H9 (cell line): ENCODE measurements around the gene ZMIZ1. TPM values are rescaled to one million over a fixed set of nuclear protein-coding genes. Genes with fewer than 3 reads are reported as not detected.

Experiments used
- DNase-seq: peaks from one replicate; pipeline ENCODE4 v3.0.0-alpha.2; 2017
- H2AFZ ChIP-seq: one replicate; pipeline ENCODE4 v1.6.1; 2013; ENCODE audit warnings: mild to moderate bottlenecking, low read length, control low read depth, moderate library complexity
- H2AK5ac ChIP-seq: 2 replicates; pipeline ENCODE4 v1.6.1; 2013; ENCODE audit warnings: low read length, control low read depth, mixed read lengths; ENCODE audit not compliant: insufficient read length
- H2BK120ac ChIP-seq: one replicate; pipeline ENCODE4 v1.6.1; 2013; ENCODE audit warnings: low read depth, mild to moderate bottlenecking, low read length, control low read depth, inconsistent platforms; ENCODE audit not compliant: poor library complexity, severe bottlenecking
- H2BK12ac ChIP-seq: 2 replicates; pipeline ENCODE4 v1.6.1; 2013; ENCODE audit warnings: low read length, control low read depth, mixed read lengths, low read depth; ENCODE audit not compliant: insufficient read length
- H2BK15ac ChIP-seq: 2 replicates; pipeline ENCODE4 v1.6.1; 2013; ENCODE audit warnings: low read depth, low read length, control low read depth
- H2BK20ac ChIP-seq: one replicate; pipeline ENCODE4 v1.6.1; 2013; ENCODE audit warnings: low read depth, mild to moderate bottlenecking, low read length, control low read depth, inconsistent platforms; ENCODE audit not compliant: poor library complexity, severe bottlenecking
- H2BK5ac ChIP-seq: 2 replicates; pipeline ENCODE4 v1.6.1; 2013; ENCODE audit warnings: low read length, control low read depth, mixed read lengths; ENCODE audit not compliant: insufficient read length
- H3K14ac ChIP-seq: 2 replicates; pipeline ENCODE4 v1.6.1; 2013; ENCODE audit warnings: low read length, control low read depth; ENCODE audit not compliant: insufficient read depth
- H3K18ac ChIP-seq: 2 replicates; pipeline ENCODE4 v1.6.1; 2013; ENCODE audit warnings: low read depth, mild to moderate bottlenecking, mixed read lengths, low read length, control low read depth; ENCODE audit not compliant: insufficient read length
- H3K23ac ChIP-seq: 2 replicates; pipeline ENCODE4 v1.6.1; 2013; ENCODE audit warnings: low read length, control low read depth, mixed read lengths, low read depth; ENCODE audit not compliant: insufficient read length
- H3K23me2 ChIP-seq: 2 replicates; pipeline ENCODE4 v1.6.1; 2013; ENCODE audit warnings: low read depth, mild to moderate bottlenecking, mixed read lengths, low read length, control low read depth; ENCODE audit not compliant: insufficient read length, poor library complexity, severe bottlenecking
- H3K27ac ChIP-seq: 2 replicates; pipeline ENCODE4 v1.5.1; 2013; ENCODE audit warnings: low read length, control low read depth, mixed read lengths, low read depth; ENCODE audit not compliant: insufficient read length
- H3K27me3 ChIP-seq: 2 replicates; pipeline ENCODE4 v1.6.1; 2013; ENCODE audit warnings: low read length, control low read depth, inconsistent platforms; ENCODE audit not compliant: insufficient read depth
- H3K4ac ChIP-seq: 2 replicates; pipeline ENCODE4 v1.6.1; 2013; ENCODE audit warnings: low read depth, mild to moderate bottlenecking, control low read depth, inconsistent platforms, low read length, moderate library complexity
- H3K4me1 ChIP-seq: 2 replicates; pipeline ENCODE4 v1.6.1; 2013; ENCODE audit warnings: low read length, control low read depth, inconsistent platforms; ENCODE audit not compliant: insufficient read depth
- H3K4me2 ChIP-seq: 2 replicates; pipeline ENCODE4 v1.6.1; 2013; ENCODE audit warnings: low read length, control low read depth, mixed read lengths; ENCODE audit not compliant: insufficient read length, insufficient read depth
- H3K56ac ChIP-seq: 2 replicates; pipeline ENCODE4 v1.6.1; 2013; ENCODE audit warnings: low read depth, mild to moderate bottlenecking, mixed read lengths, low read length, control low read depth; ENCODE audit not compliant: insufficient read length
- H3K79me1 ChIP-seq: 2 replicates; pipeline ENCODE4 v1.6.1; 2013; ENCODE audit warnings: low read depth, mild to moderate bottlenecking, moderate library complexity, low read length, control low read depth, inconsistent platforms; ENCODE audit not compliant: insufficient read depth, poor library complexity, severe bottlenecking
- H3K79me2 ChIP-seq: 2 replicates; pipeline ENCODE4 v1.6.1; 2013; ENCODE audit warnings: low read length, control low read depth, inconsistent platforms; ENCODE audit not compliant: insufficient read depth
- H3K9ac ChIP-seq: 2 replicates; pipeline ENCODE4 v1.6.1; 2013; ENCODE audit warnings: low read length, control low read depth, mixed read lengths; ENCODE audit not compliant: insufficient read length; ENCODE audit errors: extremely low read depth
- H3K9me3 ChIP-seq: one replicate; pipeline ENCODE4 v1.6.1; 2013; ENCODE audit warnings: low read depth, low read length, inconsistent platforms; ENCODE audit not compliant: control insufficient read depth
- H3T11ph ChIP-seq: one replicate; pipeline ENCODE4 v1.6.1; 2013; ENCODE audit warnings: mild to moderate bottlenecking, low read length, control low read depth, inconsistent platforms
- H4K20me1 ChIP-seq: one replicate; pipeline ENCODE4 v1.6.1; 2013; ENCODE audit not compliant: control insufficient read depth, insufficient read length, insufficient read depth
- H4K5ac ChIP-seq: 2 replicates; pipeline ENCODE4 v1.6.1; 2013; ENCODE audit warnings: low read depth, mild to moderate bottlenecking, mixed read lengths, low read length, control low read depth; ENCODE audit not compliant: insufficient read length
- H4K8ac ChIP-seq: replicated peaks from 2 replicates; pipeline ENCODE4 v1.6.1; 2013; ENCODE audit warnings: low read length, control low read depth, mixed read lengths, low read depth; ENCODE audit not compliant: insufficient read length
- H4K91ac ChIP-seq: 2 replicates; pipeline ENCODE4 v1.6.1; 2013; ENCODE audit warnings: low read depth, mild to moderate bottlenecking, moderate library complexity, mixed read lengths, low read length, control low read depth; ENCODE audit not compliant: insufficient read length
- H3K27ac Mint-ChIP-seq, 3 experiments: 2 replicates in 2 of 3; 3 replicates in 1 of 3; pipeline ENCODE4 v1.8.0; 2020 to 2021; ENCODE audit warnings: mixed read lengths in 3 of 3, mild to moderate bottlenecking in 1 of 3, moderate library complexity in 1 of 3
- H3K27me3 Mint-ChIP-seq: 2 replicates; pipeline ENCODE4 v1.8.0; 2021; ENCODE audit warnings: low read depth, mild to moderate bottlenecking, moderate library complexity, mixed read lengths
- H3K36me3 Mint-ChIP-seq, 3 experiments: 2 replicates in 2 of 3; 3 replicates in 1 of 3; pipeline ENCODE4 v1.8.0; 2020 to 2021; ENCODE audit warnings: low read depth in 3 of 3, mixed read lengths in 3 of 3; ENCODE audit not compliant: insufficient read depth in 1 of 3
- H3K4me1 Mint-ChIP-seq, 2 experiments: 2 replicates each; pipeline ENCODE4 v1.8.0; 2020; ENCODE audit warnings: mixed read lengths in 2 of 2
- H3K4me3 Mint-ChIP-seq, 2 experiments: 2 replicates in 1 of 2; 3 replicates in 1 of 2; pipeline ENCODE4 v1.8.0; 2020 to 2021; ENCODE audit warnings: mild to moderate bottlenecking in 2 of 2, mixed read lengths in 2 of 2, moderate library complexity in 1 of 2
- H3K9me3 Mint-ChIP-seq, 2 experiments: 2 replicates in 1 of 2; 3 replicates in 1 of 2; pipeline ENCODE4 v1.8.0; 2020; ENCODE audit warnings: mild to moderate bottlenecking in 2 of 2, mixed read lengths in 2 of 2, moderate library complexity in 1 of 2
- WGBS: extraction: QIAGEN DNeasy Blood & Tissue Kit; methylation state at CpG from one replicate; pipeline ENCODE4 v1.1.7; 2013; ENCODE audit warnings: missing lambda C conversion rate, low lambda C conversion rate, mixed read lengths; ENCODE audit not compliant: insufficient read length; ENCODE audit errors: extremely low coverage; 5-methylcytosine and 5-hydroxymethylcytosine counted together
- total RNA-seq: library from RNA; stranded (reverse); gene quantifications from 2 replicates; pipeline ENCODE4 v1.2.1, GENCODE V29; 2021
- TF ChIP-seq, protein P1 (sequence below): fragments of 200-600 bp; sonication (generic); conservative IDR thresholded peaks from 3 replicates; pipeline ENCODE4 v1.8.0; 2021; ENCODE audit warnings: antibody characterized with exemption, mild to moderate bottlenecking

The ZMIZ1 gene
- total RNA-seq, 1 experiment from 2014 or later = 36.9 TPM

DNA sequence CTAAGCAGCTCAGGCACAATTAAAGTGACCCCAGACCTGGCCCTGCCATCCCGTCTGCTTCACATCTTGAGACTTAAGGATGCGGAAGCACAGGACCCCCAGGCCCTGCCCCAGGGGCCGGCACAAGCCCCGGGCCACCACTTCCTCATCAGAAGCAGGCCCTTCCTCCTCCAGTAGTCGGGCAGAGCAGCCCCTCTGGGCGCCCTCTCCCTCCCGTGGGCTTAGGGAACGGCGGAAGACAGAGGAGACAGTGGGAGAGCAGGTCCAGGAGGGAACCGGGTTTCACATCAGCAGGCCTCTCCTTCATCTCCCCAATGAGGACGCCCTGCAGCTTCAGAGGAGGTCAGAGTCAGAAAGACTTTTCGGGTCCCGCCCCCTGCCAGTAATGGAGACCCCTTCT, 142.8 kb downstream of the ZMIZ1 start:
- Histone ChIP-seq H4K91ac (no peak overlapping the region), H2BK12ac (no peak overlapping the region), H3K18ac (no peak overlapping the region), H3K79me2 (no peaks in the 10 kb centered on the region), H3K56ac (no peak overlapping the region), H3K14ac (no peak overlapping the region), H3K23me2 (no peaks in the 10 kb centered on the region), H3T11ph (no peak overlapping the region), H3K9ac (no peak overlapping the region), H2BK5ac (no peak overlapping the region), H2AFZ (no peak overlapping the region), H3K9me3 (no peaks in the 10 kb centered on the region), H2BK15ac (no peak overlapping the region), H3K4me1 (no peaks in the 10 kb centered on the region), H4K8ac (no peak overlapping the region), H3K27me3 (no peaks in the 10 kb centered on the region), H4K5ac (no peak overlapping the region), H4K20me1 (no peaks in the 10 kb centered on the region), H3K23ac (no peak overlapping the region), H3K4me2 (no peak overlapping the region), H2BK20ac (no peak overlapping the region), H2BK120ac (no peak overlapping the region), H2AK5ac (no peak overlapping the region), H3K79me1 (no peaks in the 10 kb centered on the region), H3K4ac (no peak overlapping the region), H3K27ac (no peak overlapping the region)
- no CpG with 5 or more reads among the region's 13 CpGs for WGBS
- H3K27ac Mint-ChIP-seq = no peak overlapping the region; a peak in 1 of 7 replicates
- peaks cover 2% of the 10 kb centered on the region; the same call in 1 of the 2 replicates for H3K27me3 Mint-ChIP-seq
- TF ChIP-seq, protein P1, sequence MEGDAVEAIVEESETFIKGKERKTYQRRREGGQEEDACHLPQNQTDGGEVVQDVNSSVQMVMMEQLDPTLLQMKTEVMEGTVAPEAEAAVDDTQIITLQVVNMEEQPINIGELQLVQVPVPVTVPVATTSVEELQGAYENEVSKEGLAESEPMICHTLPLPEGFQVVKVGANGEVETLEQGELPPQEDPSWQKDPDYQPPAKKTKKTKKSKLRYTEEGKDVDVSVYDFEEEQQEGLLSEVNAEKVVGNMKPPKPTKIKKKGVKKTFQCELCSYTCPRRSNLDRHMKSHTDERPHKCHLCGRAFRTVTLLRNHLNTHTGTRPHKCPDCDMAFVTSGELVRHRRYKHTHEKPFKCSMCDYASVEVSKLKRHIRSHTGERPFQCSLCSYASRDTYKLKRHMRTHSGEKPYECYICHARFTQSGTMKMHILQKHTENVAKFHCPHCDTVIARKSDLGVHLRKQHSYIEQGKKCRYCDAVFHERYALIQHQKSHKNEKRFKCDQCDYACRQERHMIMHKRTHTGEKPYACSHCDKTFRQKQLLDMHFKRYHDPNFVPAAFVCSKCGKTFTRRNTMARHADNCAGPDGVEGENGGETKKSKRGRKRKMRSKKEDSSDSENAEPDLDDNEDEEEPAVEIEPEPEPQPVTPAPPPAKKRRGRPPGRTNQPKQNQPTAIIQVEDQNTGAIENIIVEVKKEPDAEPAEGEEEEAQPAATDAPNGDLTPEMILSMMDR = no peak
- no peak for DNase-seq
- H3K36me3 Mint-ChIP-seq = peaks cover 13 to 40% (median 29%) of the 10 kb centered on the region in 3 experiments; a peak in 6 of 7 replicates
- H3K4me1 Mint-ChIP-seq = no peaks in the 10 kb centered on the region
- H3K9me3 Mint-ChIP-seq = no peaks in the 10 kb centered on the region
- no peak overlapping the region for H3K4me3 Mint-ChIP-seq
